B cell (primary cell): ENCODE data around the gene CBX4. TPM values are rescaled to one million over a fixed set of nuclear protein-coding genes. Genes with fewer than 3 reads are reported as not detected.

Experiments
- ATAC-seq: fragments of 200-7000 bp; cut with Tn5 transposase; one replicate; pipeline ENCODE4 v1.10.0; 2021; ENCODE audit warnings: low read depth, mild to moderate bottlenecking, moderate number of reproducible peaks, moderate library complexity
- CTCF ChIA-PET: fragments of 350-600 bp; sonication (Branson Sonifier 250); formaldehyde crosslinking; loops from one replicate; lab custom pipeline; 2021; ENCODE audit warnings: antibody characterized with exemption, inconsistent platforms; lab: Charles Lee
- POLR2A ChIA-PET: fragments of 350-600 bp; sonication (Branson Sonifier 250); formaldehyde crosslinking; loops from one replicate; lab custom pipeline; 2021; ENCODE audit warnings: antibody characterized with exemption; lab: Charles Lee
- DNase-seq: peaks from one replicate; pipeline ENCODE4 v3.0.0; 2013
- H2AFZ ChIP-seq: 2 replicates; pipeline ENCODE4 v1.6.1; 2012; ENCODE audit warnings: mild to moderate bottlenecking, low read depth, low read length; ENCODE audit not compliant: insufficient read depth, poor library complexity, severe bottlenecking
- H3K27ac ChIP-seq, 2 donors: 1 replicate in 1 of 2; 2 replicates in 1 of 2; pipeline ENCODE4 v1.5.1; 2012 to 2013; ENCODE audit warnings: low read length in 2 of 2, mild to moderate bottlenecking in 2 of 2, moderate library complexity in 1 of 2
- H3K27me3 ChIP-seq, 4 experiments: fragments of 200-600 bp in 1 of 4; sonication (generic) in 1 of 4; replicated peaks in 1 of 4; 1 replicate in 2 of 4; 2 replicates in 2 of 4; pipeline versions ENCODE4 v1.6.1 to v1.7.0; 2013 to 2016; ENCODE audit warnings: low read length in 3 of 4, mild to moderate bottlenecking in 2 of 4, mixed read lengths in 1 of 4, moderate library complexity in 1 of 4; ENCODE audit not compliant: insufficient read depth in 4 of 4, control insufficient read depth in 3 of 4; ENCODE audit errors: control extremely low read depth in 1 of 4
- H3K36me3 ChIP-seq, 2 experiments: replicated peaks in 1 of 2; 1 replicate in 1 of 2; 2 replicates in 1 of 2; pipeline versions ENCODE4 v1.6.1 to v1.7.1; 2013; ENCODE audit warnings: low read length in 1 of 2; ENCODE audit not compliant: insufficient read depth in 2 of 2, control insufficient read depth in 1 of 2; ENCODE audit errors: control extremely low read depth in 1 of 2, extremely low read depth in 1 of 2
- H3K4me1 ChIP-seq, 2 donors: fragments of 200-600 bp in 1 of 2; sonication (generic) in 1 of 2; 1 replicate in 1 of 2; 2 replicates in 1 of 2; pipeline versions ENCODE4 v1.5.1 to v1.6.1; 2013 to 2017; ENCODE audit warnings: low read length in 2 of 2; ENCODE audit not compliant: control insufficient read depth in 2 of 2, insufficient read depth in 2 of 2
- H3K4me2 ChIP-seq: replicated peaks from 2 replicates; pipeline ENCODE3; 2012; ENCODE audit warnings: mild to moderate bottlenecking, low read depth, low read length; ENCODE audit not compliant: poor library complexity, severe bottlenecking
- H3K4me3 ChIP-seq, 5 experiments: fragments of 200-600 bp in 1 of 5; sonication (generic) in 1 of 5; 1 replicate in 3 of 5; 2 replicates in 2 of 5; pipeline versions ENCODE4 v1.5.1 to v1.7.0; 2011 to 2016; ENCODE audit warnings: low read length in 4 of 5, mild to moderate bottlenecking in 4 of 5, low read depth in 2 of 5, control low read depth in 1 of 5, moderate library complexity in 1 of 5; ENCODE audit not compliant: insufficient read depth in 1 of 5; ENCODE audit errors: control extremely low read depth in 1 of 5, extremely low read depth in 1 of 5
- H3K79me2 ChIP-seq: fragments of 200-600 bp; sonication (generic); one replicate; pipeline ENCODE4 v1.6.0; 2016; ENCODE audit warnings: low read length; ENCODE audit not compliant: control insufficient read depth, insufficient read depth
- H3K9ac ChIP-seq: fragments of 200-600 bp; sonication (generic); 2 replicates; pipeline ENCODE4 v1.6.1; 2017; ENCODE audit warnings: mild to moderate bottlenecking, low read length, moderate library complexity
- H3K9me3 ChIP-seq, 3 donors: one replicate each; pipeline versions ENCODE4 v1.6.1 to v1.7.1; 2013; ENCODE audit warnings: low read length in 2 of 3; ENCODE audit not compliant: control insufficient read depth in 2 of 3, insufficient read depth in 1 of 3; ENCODE audit errors: control extremely low read depth in 1 of 3
- H4K20me1 ChIP-seq: 2 replicates; pipeline ENCODE4 v1.6.0; 2012; ENCODE audit warnings: mild to moderate bottlenecking, low read length; ENCODE audit not compliant: insufficient read depth, control insufficient read depth, poor library complexity, severe bottlenecking
- H3K27ac Mint-ChIP-seq: one replicate; pipeline ENCODE4 v1.8.0; 2021; ENCODE audit warnings: mixed read lengths
- H3K27me3 Mint-ChIP-seq: one replicate; pipeline ENCODE4 v1.8.0; 2021; ENCODE audit warnings: mixed read lengths
- H3K4me1 Mint-ChIP-seq: one replicate; pipeline ENCODE4 v1.8.0; 2021; ENCODE audit warnings: mixed read lengths
- H3K4me3 Mint-ChIP-seq: one replicate; pipeline ENCODE4 v1.8.0; 2021; ENCODE audit warnings: mixed read lengths
- H3K9me3 Mint-ChIP-seq: one replicate; pipeline ENCODE4 v1.8.0; 2022; ENCODE audit warnings: mixed read lengths; ENCODE audit not compliant: insufficient read depth
- CTCF ChIP-seq: fragments of 200-600 bp; IDR thresholded peaks from one replicate; pipeline ENCODE4 v1.8.0; 2022; ENCODE audit warnings: antibody characterized with exemption, mild to moderate bottlenecking
- EZH2 ChIP-seq: IDR thresholded peaks from 2 replicates; pipeline ENCODE4 v1.6.1; 2012; ENCODE audit warnings: borderline replicate concordance, low read depth, mild to moderate bottlenecking, moderate library complexity, low read length; ENCODE audit not compliant: insufficient read depth, poor library complexity, severe bottlenecking
- WGBS: methylation state at CpG from one replicate; pipeline ENCODE4 v1.1.5; 2013; ENCODE audit warnings: missing lambda C conversion rate; ENCODE audit not compliant: insufficient coverage; 5-methylcytosine and 5-hydroxymethylcytosine counted together
- intact Hi-C: fragments of 100-400 bp; cut with micrococcal nuclease; formaldehyde crosslinking; loops from one replicate; pipeline ENCODE4 v1.10.0; 2022
- polyA plus RNA-seq: library from polyadenylated mRNA; depleted of rRNA; stranded (reverse); fragments of >200 nt; gene quantifications from 2 replicates; pipeline ENCODE4 v1.2.3, GENCODE V29; 2012
- total RNA-seq, 2 donors: library from RNA; stranded (reverse); fragments of 120-200 nt in 1 of 2; gene quantifications; 1 replicate in 1 of 2; 2 replicates in 1 of 2; pipeline versions ENCODE4 v1.2.3 to v1.2.4, GENCODE V29; 2013 to 2022

The CBX4 gene
- total and polyA plus RNA-seq, 2 donors (not counting 1 experiment from before 2014, with no cell fraction given), result 81.9 to 115 TPM

DNA sequence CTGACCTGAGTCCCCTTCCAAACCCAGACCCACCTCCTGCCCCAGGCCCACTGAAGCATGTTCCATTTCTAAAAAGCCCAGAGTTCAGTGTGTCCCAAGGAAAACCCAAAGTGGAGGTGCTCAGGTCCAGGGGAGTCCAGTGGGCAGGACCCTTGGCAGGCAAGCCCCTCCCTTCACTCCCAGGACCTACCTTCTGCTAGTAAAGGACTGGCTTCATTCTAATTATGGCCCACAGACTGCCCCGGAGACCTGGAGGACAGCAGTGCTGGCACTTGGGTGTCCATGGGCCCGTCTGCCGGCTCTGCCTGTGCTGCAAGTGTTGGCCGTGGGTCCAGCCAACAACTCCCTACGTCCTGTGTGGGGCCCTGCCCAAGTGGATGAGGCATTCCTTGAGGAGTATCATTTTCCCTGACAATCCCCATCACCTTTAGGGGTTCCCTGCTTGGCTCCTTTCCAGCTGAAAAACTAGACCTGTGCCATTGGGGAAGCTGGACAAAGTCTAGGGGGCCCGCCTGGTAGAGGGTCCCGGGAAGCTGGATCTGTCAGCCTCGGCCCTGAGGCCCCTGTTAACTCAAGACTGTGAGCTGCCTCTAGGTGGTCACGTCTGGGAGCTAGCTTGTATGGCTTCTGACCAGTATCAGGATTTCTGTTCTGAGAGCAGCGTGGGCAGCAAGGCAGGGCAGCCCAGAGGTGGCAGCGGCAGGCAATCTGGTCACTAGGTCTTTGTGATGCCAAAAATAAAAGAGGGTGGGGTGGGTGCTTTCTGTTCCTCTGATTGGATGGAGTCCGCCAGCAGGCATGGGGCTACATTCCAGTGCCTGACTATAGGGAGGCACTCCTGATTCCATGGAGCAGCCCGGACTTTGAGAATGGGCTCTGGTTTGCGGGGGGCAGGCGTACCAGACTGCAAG lies 53.1 kb downstream of the CBX4 start:
- Histone ChIP-seq H3K27ac (no peak overlapping the region), H3K4me2 (no peak overlapping the region), H3K4me3 (no peak overlapping the region), H3K36me3 (no peaks in the 10 kb centered on the region), H3K9ac (no peak overlapping the region), H3K9me3 (peaks cover 0 to 25% (median 0%) of the 10 kb centered on the region in 3 donors), H2AFZ (no peak overlapping the region), H4K20me1 (peaks cover 12% of the 10 kb centered on the region), H3K27me3 (peaks cover 0 to 76% (median 41%) of the 10 kb centered on the region in 4 experiments), H3K4me1 (peaks cover 28 to 31% of the 10 kb centered on the region in 2 donors), H3K79me2 (no peaks in the 10 kb centered on the region)
- peaks cover 12% of the 10 kb centered on the region for H3K4me1 Mint-ChIP-seq
- H3K27me3 Mint-ChIP-seq, result peaks cover 61% of the 10 kb centered on the region
- H3K4me3 Mint-ChIP-seq, result no peak overlapping the region
- no peaks in the 10 kb centered on the region for H3K9me3 Mint-ChIP-seq
- H3K27ac Mint-ChIP-seq, result no peak overlapping the region
- intact Hi-C loops, result loop anchor here (5.0 kb wide), 1 partner anchor 131 kb away; no protein-coding TSS in a partner anchor
- no peak for TF ChIP-seq EZH2
- no peak for TF ChIP-seq CTCF
- 92% methylated on average over 15 of the region's 15 CpGs for WGBS
- no peak for ATAC-seq
- ChIA-PET CTCF (interaction anchor here (1.4 kb wide), 1 partner anchor 45 kb away, joined by 4 read pairs; no protein-coding TSS in a partner anchor), POLR2A (interaction anchor here (0.5 to 0.8 kb wide), 2 partner anchors 9 to 54 kb away, joined by 3 read pairs; no protein-coding TSS in a partner anchor)
- no peak for DNase-seq
